Keratinocyte (primary cell): ENCODE data around the gene KRTAP5-10. TPM values are rescaled to one million over a fixed set of nuclear protein-coding genes. Genes with fewer than 3 reads are reported as not detected.
"Not testable (repeated sequence)": the region's sequence is repeated elsewhere in the genome, so short reads cannot be mapped to it uniquely, and the experiment has no call there.

Experiments used
- DNase-seq: peaks from one replicate; pipeline ENCODE4 v3.0.0-alpha.2; 2011; ENCODE audit warnings: low read depth, missing footprints, low spot score
- FAIRE-seq: peaks from 2 replicates; lab custom pipeline; 2011; peaks lifted over from hg19 to GRCh38; lab: Jason Lieb, UNC
- H2AFZ ChIP-seq: 2 replicates; pipeline ENCODE4 v1.6.0; 2012; ENCODE audit warnings: low read length, control low read depth, inconsistent platforms; ENCODE audit not compliant: control insufficient read depth
- H3K27ac ChIP-seq: 2 replicates; pipeline ENCODE4 v1.5.1; 2011; ENCODE audit warnings: low read length; ENCODE audit not compliant: control insufficient read depth, insufficient read depth
- H3K27me3 ChIP-seq: 3 replicates; pipeline ENCODE4 v1.6.0; 2011; ENCODE audit warnings: low read length; ENCODE audit not compliant: control insufficient read depth, insufficient read depth; ENCODE audit errors: extremely low read depth
- H3K36me3 ChIP-seq, 2 experiments: 2 replicates in 1 of 2; 3 replicates in 1 of 2; pipeline ENCODE4 v1.5.1; 2011; ENCODE audit warnings: low read length in 2 of 2, mild to moderate bottlenecking in 1 of 2; ENCODE audit not compliant: control insufficient read depth in 2 of 2, insufficient read depth in 2 of 2; ENCODE audit errors: extremely low read depth in 1 of 2
- H3K4me1 ChIP-seq: 3 replicates; pipeline ENCODE4 v1.5.1; 2011; ENCODE audit warnings: low read length; ENCODE audit not compliant: control insufficient read depth, insufficient read depth; ENCODE audit errors: extremely low read depth
- H3K4me2 ChIP-seq: 3 replicates; pipeline ENCODE4 v1.6.0; 2011; ENCODE audit warnings: low read depth, low read length; ENCODE audit not compliant: control insufficient read depth, insufficient read depth; ENCODE audit errors: extremely low read depth
- H3K4me3 ChIP-seq, 3 experiments: fragments of 200-600 bp in 1 of 3; sonication (generic) in 1 of 3; 2 replicates in 2 of 3; 3 replicates in 1 of 3; pipeline ENCODE4 v1.5.1; 2011 to 2016; ENCODE audit warnings: low read length in 3 of 3, mild to moderate bottlenecking in 3 of 3, control low read depth in 2 of 3, inconsistent platforms in 1 of 3, low read depth in 1 of 3, mixed read lengths in 1 of 3, mixed run types in 1 of 3, moderate library complexity in 1 of 3; ENCODE audit not compliant: control insufficient read depth in 2 of 3, insufficient read depth in 2 of 3; ENCODE audit errors: extremely low read depth in 1 of 3
- H3K79me2 ChIP-seq: 2 replicates; pipeline ENCODE4 v1.6.0; 2012; ENCODE audit warnings: low read length; ENCODE audit not compliant: control insufficient read depth, insufficient read depth
- H3K9ac ChIP-seq: 3 replicates; pipeline ENCODE4 v1.6.0; 2011; ENCODE audit warnings: low read length; ENCODE audit not compliant: control insufficient read depth, insufficient read depth; ENCODE audit errors: extremely low read depth
- H3K9me1 ChIP-seq: 3 replicates; pipeline ENCODE4 v1.6.0; 2011; ENCODE audit warnings: low read length; ENCODE audit not compliant: control insufficient read depth, insufficient read depth; ENCODE audit errors: extremely low read depth
- H3K9me3 ChIP-seq: 2 replicates; pipeline ENCODE4 v1.5.1; 2012; ENCODE audit warnings: low read depth, low read length; ENCODE audit not compliant: control insufficient read depth
- H4K20me1 ChIP-seq: 3 replicates; pipeline ENCODE4 v1.6.0; 2011; ENCODE audit warnings: low read length; ENCODE audit not compliant: control insufficient read depth, insufficient read depth; ENCODE audit errors: extremely low read depth
- EZH2 ChIP-seq: IDR thresholded peaks from one replicate; pipeline ENCODE4 v1.6.1; 2012; ENCODE audit warnings: inconsistent platforms, mild to moderate bottlenecking, low read length, moderate library complexity
- dilution Hi-C: fragments of 300-500 bp; cut with MboI; formaldehyde crosslinking; loops from one replicate; pipeline ENCODE4 v1.7.0; 2020; ENCODE audit warnings: low sequenced_read_pairs; ENCODE audit not compliant: extremely low pct_ligation_motif_present
- polyA plus RNA-seq, 5 experiments: library from polyadenylated mRNA; depleted of rRNA in 3 of 5; stranded (reverse) in 3 of 5; stranded (forward) in 1 of 5; unstranded in 1 of 5; fragments of >200 nt; gene quantifications; 1 replicate in 1 of 5; 2 replicates in 3 of 5; 3 replicates in 1 of 5; pipeline versions ENCODE4 v1.2.1 to v1.2.3, GENCODE V29; 2011 to 2012; ENCODE audit warnings: missing spikeins in 2 of 5, low read depth in 1 of 5, low replicate concordance in 1 of 5
- TF ChIP-seq, protein P1 (sequence below), 3 experiments: IDR thresholded peaks in 1 of 3; conservative IDR thresholded peaks in 1 of 3; optimal IDR thresholded peaks in 1 of 3; 2 replicates in 2 of 3; 3 replicates in 1 of 3; pipeline versions ENCODE3 to v1.5.1; 2011; ENCODE audit warnings: low read length in 3 of 3, mild to moderate bottlenecking in 3 of 3, moderate library complexity in 2 of 3, control low read depth in 1 of 3, inconsistent platforms in 1 of 3; ENCODE audit not compliant: insufficient read depth in 2 of 3; ENCODE audit errors: extremely low read depth in 1 of 3

The KRTAP5-10 gene
- polyA plus RNA-seq, 1 donor (not counting 4 experiments of a cell fraction or from before 2014, with no cell fraction given) = not detected

GRCh38 chr11:71566081-71566620 lies 788 bp downstream of the KRTAP5-10 start:
- no peak for TF ChIP-seq EZH2
- TF ChIP-seq, protein P1, sequence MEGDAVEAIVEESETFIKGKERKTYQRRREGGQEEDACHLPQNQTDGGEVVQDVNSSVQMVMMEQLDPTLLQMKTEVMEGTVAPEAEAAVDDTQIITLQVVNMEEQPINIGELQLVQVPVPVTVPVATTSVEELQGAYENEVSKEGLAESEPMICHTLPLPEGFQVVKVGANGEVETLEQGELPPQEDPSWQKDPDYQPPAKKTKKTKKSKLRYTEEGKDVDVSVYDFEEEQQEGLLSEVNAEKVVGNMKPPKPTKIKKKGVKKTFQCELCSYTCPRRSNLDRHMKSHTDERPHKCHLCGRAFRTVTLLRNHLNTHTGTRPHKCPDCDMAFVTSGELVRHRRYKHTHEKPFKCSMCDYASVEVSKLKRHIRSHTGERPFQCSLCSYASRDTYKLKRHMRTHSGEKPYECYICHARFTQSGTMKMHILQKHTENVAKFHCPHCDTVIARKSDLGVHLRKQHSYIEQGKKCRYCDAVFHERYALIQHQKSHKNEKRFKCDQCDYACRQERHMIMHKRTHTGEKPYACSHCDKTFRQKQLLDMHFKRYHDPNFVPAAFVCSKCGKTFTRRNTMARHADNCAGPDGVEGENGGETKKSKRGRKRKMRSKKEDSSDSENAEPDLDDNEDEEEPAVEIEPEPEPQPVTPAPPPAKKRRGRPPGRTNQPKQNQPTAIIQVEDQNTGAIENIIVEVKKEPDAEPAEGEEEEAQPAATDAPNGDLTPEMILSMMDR (optimal IDR thresholded peaks at IDR 0.05 in 1 of 3, IDR thresholded peaks at IDR 0.05 in 1 of 3, conservative IDR thresholded peaks at IDR 0.05 in 1 of 3; ENCODE audit: extremely low read depth in 1 of 3, insufficient read depth in 2 of 3, low read length in 3 of 3) = no peak
- H3K4me2 ChIP-seq = no peak overlapping the region
- H3K27ac ChIP-seq = no peak overlapping the region
- no peak overlapping the region for H2AFZ ChIP-seq
- no peak overlapping the region for H3K4me3 ChIP-seq
- no peak overlapping the region for H3K9ac ChIP-seq
- H3K4me1 ChIP-seq = no peaks in the 10 kb centered on the region
- no peaks in the 10 kb centered on the region for H3K36me3 ChIP-seq
- no peaks in the 10 kb centered on the region for H3K27me3 ChIP-seq
- dilution Hi-C loops = no loop called here
- no peaks in the 10 kb centered on the region for H3K9me1 ChIP-seq
- no peaks in the 10 kb centered on the region for H4K20me1 ChIP-seq
- FAIRE-seq (no peak), DNase-seq (no peak)
- peaks cover 3% of the 10 kb centered on the region for H3K9me3 ChIP-seq
- H3K79me2 ChIP-seq = no peaks in the 10 kb centered on the region

- H4K20me1 ChIP-seq, H3K4me2 ChIP-seq, H3K4me3 ChIP-seq, H3K36me3 ChIP-seq, H3K9me3 ChIP-seq, H3K27me3 ChIP-seq, H2AFZ ChIP-seq, H3K9ac ChIP-seq, FAIRE-seq, H3K4me1 ChIP-seq, H3K9me1 ChIP-seq, H3K79me2 ChIP-seq, dilution Hi-C loops, DNase-seq, H3K27ac ChIP-seq: not testable (repeated sequence)
Observed at GRCh38 chr11:71566626-71567599, 1.6 kb downstream of the KRTAP5-10 start.

GRCh38 chr11:71567633-71568032 lies 2.3 kb downstream of the KRTAP5-10 start:
- H3K27me3 ChIP-seq, H2AFZ ChIP-seq, H3K27ac ChIP-seq, H3K4me2 ChIP-seq, H3K9ac ChIP-seq, dilution Hi-C loops, H3K36me3 ChIP-seq, H3K9me1 ChIP-seq, H3K9me3 ChIP-seq, FAIRE-seq, H3K4me3 ChIP-seq, H3K79me2 ChIP-seq, H4K20me1 ChIP-seq, DNase-seq, H3K4me1 ChIP-seq: not testable (repeated sequence)
